ENCODE data around the gene MRPL37. TPM values are rescaled to one million over a fixed set of nuclear protein-coding genes. Genes with fewer than 3 reads are reported as not detected.
A peak's percentile ranks its signal among the peaks of the same experiment; 100 is the strongest.

Gene MRPL37
- total RNA-seq, 2 donors from 2014 or later, result 34.9 to 41.8 TPM

- no peak overlapping the region for H3K4me3 ChIP-seq
- H3K27ac ChIP-seq, result peak overlapping the region in 1 of 4 donors; percentile 48
- WGBS, 2 donors, result 86 to 91% methylated on average over 11 to 12 of the region's 12 CpGs
- ATAC-seq (no peak), DNase-seq (no peak)
- H3K36me3 ChIP-seq (replicated peaks in 1 of 2; ENCODE audit: insufficient read depth in 1 of 2, low read depth in 2 of 2), result peaks cover 0 to 17% of the 10 kb centered on the region in 2 donors
- intact Hi-C loops (cut with DNase I), result no loop called here
- no peaks in the 10 kb centered on the region for H3K27me3 ChIP-seq
- H3K9me3 ChIP-seq, result no peaks in the 10 kb centered on the region
- peaks cover 20% of the 10 kb centered on the region for H3K4me1 ChIP-seq
- no peak for TF ChIP-seq CTCF (IDR thresholded peaks at IDR 0.05)
- TF ChIP-seq POLR2A (IDR thresholded peaks at IDR 0.05), result no peak
Observed at GRCh38 chr1:54221113-54221834, 21.3 kb downstream of the MRPL37 start.

GRCh38 chr1:54221867-54222484 is 22.0 kb downstream of the MRPL37 start:
- no peaks in the 10 kb centered on the region for H3K27me3 ChIP-seq
- H3K36me3 ChIP-seq (replicated peaks in 1 of 2; ENCODE audit: insufficient read depth in 1 of 2, low read depth in 2 of 2), result peaks cover 0 to 13% of the 10 kb centered on the region in 2 donors
- intact Hi-C loops (cut with DNase I), result no loop called here
- no peak overlapping the region for H3K27ac ChIP-seq
- H3K9me3 ChIP-seq, result no peaks in the 10 kb centered on the region
- peaks cover 21% of the 10 kb centered on the region for H3K4me1 ChIP-seq
- H3K4me3 ChIP-seq, result no peak overlapping the region
- ATAC-seq (no peak), DNase-seq (no peak)
- 90 to 97% methylated on average over 4 to 7 of the region's 7 CpGs for WGBS, 2 donors
- TF ChIP-seq POLR2A (IDR thresholded peaks at IDR 0.05) (no peak), CTCF (IDR thresholded peaks at IDR 0.05) (no peak)

- Histone ChIP-seq H3K27ac (no peak overlapping the region), H3K9me3 (no peaks in the 10 kb centered on the region), H3K4me3 (no peak overlapping the region), H3K27me3 (no peaks in the 10 kb centered on the region), H3K4me1 (peaks cover 28% of the 10 kb centered on the region), H3K36me3 (replicated peaks in 1 of 2; ENCODE audit: insufficient read depth in 1 of 2, low read depth in 2 of 2) (peaks cover 0 to 8% of the 10 kb centered on the region in 2 donors)
- TF ChIP-seq CTCF (IDR thresholded peaks at IDR 0.05) (no peak), POLR2A (IDR thresholded peaks at IDR 0.05) (no peak)
- intact Hi-C loops (cut with DNase I), result no loop called here
- no peak for ATAC-seq
- DNase-seq, result no peak
- 61 to 69% methylated on average over 6 of the region's 6 CpGs for whole genome bisulfite sequencing, 2 donors
Observed at GRCh38 chr1:54222711-54223110, 22.7 kb downstream of the MRPL37 start.

GRCh38 chr1:54223441-54224202 is 23.7 kb downstream of the MRPL37 start:
- WGBS, 2 donors, result 91 to 96% methylated on average over 13 to 16 of the region's 16 CpGs
- H3K9me3 ChIP-seq, result no peaks in the 10 kb centered on the region
- peaks cover 0 to 2% of the 10 kb centered on the region in 2 donors for H3K36me3 ChIP-seq (replicated peaks in 1 of 2; ENCODE audit: insufficient read depth in 1 of 2, low read depth in 2 of 2)
- no peak overlapping the region for H3K4me3 ChIP-seq
- intact Hi-C loops (cut with DNase I), result no loop called here
- DNase-seq, result no peak
- TF ChIP-seq CTCF (IDR thresholded peaks at IDR 0.05) (no peak), POLR2A (IDR thresholded peaks at IDR 0.05) (no peak)
- no peaks in the 10 kb centered on the region for H3K27me3 ChIP-seq
- no peak for ATAC-seq
- peaks cover 32% of the 10 kb centered on the region for H3K4me1 ChIP-seq
- H3K27ac ChIP-seq, result no peak overlapping the region
